Measurements from ENCODE around the gene CPNE2. TPM values are rescaled to one million over a fixed set of nuclear protein-coding genes. Genes with fewer than 3 reads are reported as not detected.

CPNE2 gene
- total and polyA plus RNA-seq, 10 of the 15 experiments (the other 5 are each of a cell fraction or from before 2014, with no cell fraction given), result 3.1 to 22.1 (median 9.9) TPM

DNA sequence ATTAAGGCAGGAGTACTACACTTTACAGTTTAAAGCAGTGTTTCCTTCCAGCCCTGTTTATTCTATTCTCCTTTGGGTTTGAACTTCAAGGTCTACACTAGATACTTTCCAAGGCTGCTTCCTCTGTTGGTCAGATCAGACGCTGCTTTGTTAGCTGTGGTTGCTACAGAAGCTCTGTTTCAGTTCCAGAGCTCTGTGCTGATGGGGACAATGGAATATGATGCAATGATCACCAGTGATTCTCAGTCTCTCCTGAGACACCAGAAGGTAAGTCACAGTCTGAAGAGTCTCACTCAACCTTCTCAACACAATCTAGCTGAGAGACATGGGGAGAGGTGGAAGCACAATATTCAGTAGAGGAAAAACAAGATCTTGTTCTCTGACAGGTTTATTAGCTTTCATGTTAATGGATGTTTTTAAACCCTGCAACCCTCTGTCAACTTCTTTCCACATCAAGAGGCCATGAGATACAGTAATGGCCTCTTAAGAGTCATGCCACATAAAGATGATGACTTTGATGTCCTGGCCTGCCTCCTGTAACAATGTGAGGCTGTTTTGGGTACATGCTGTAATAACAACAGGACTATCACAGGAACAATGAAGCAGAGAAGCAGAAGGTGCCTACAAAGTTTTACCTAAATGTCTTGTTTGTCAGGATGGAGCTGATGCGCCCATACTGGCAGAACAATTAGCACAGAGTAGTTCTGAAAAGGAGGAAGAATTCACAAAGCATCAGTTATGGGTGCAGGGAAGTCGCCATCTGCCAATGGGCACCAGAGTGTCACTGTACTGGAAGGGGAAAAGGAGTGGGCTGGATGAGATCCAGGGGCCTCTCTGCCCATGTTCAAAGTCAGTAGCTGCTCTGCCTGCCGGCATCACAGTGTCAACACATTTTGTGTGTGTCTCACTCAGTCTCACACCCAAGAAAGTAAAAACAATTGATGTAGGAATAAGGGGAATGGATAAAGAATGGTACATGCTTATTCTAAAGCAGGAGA, 60.0 kb downstream of the CPNE2 start (continued):
- TF ChIP-seq, protein P1, sequence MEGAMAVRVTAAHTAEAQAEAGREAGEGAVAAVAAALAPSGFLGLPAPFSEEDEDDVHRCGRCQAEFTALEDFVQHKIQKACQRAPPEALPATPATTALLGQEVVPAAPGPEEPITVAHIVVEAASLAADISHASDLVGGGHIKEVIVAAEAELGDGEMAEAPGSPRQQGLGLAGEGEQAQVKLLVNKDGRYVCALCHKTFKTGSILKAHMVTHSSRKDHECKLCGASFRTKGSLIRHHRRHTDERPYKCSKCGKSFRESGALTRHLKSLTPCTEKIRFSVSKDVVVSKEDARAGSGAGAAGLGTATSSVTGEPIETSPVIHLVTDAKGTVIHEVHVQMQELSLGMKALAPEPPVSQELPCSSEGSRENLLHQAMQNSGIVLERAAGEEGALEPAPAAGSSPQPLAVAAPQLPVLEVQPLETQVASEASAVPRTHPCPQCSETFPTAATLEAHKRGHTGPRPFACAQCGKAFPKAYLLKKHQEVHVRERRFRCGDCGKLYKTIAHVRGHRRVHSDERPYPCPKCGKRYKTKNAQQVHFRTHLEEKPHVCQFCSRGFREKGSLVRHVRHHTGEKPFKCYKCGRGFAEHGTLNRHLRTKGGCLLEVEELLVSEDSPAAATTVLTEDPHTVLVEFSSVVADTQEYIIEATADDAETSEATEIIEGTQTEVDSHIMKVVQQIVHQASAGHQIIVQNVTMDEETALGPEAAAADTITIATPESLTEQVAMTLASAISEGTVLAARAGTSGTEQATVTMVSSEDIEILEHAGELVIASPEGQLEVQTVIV (IDR thresholded peaks at IDR 0.05; ENCODE audit: borderline replicate concordance, partially characterized antibody), result no peak

DNA sequence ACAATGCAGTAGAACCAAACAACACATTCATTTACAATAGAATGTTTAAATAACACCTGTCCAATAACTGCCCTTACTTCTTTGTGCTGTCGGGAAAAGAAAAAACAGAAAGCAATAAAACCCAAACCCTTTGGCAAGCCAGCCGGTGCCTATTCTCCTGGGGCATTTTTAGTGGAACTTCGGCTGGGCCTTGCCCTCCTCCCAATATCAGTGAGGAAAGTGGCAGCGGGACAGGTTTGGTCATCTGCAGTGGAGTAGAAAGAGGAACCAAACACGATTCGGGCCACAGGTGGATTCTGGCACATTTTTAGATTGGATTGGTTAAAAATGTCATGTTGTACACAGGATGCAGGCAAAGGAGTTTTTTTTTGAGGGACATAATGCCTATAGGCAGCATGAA, 61.5 kb downstream of the CPNE2 start:
- DNase-seq (ENCODE audit: low read depth, low spot score) (no peak), FAIRE-seq (no peak), ATAC-seq (no peak)
- POLR2A ChIA-PET, result no interaction called here
- TF ChIP-seq MYC (IDR thresholded peaks at IDR 0.05; ENCODE audit: insufficient read depth, insufficient read length, insufficient replicate concordance, low read length, severe bottlenecking) (no peak), NR2C1 (IDR thresholded peaks at IDR 0.05) (no peak), RELA (IDR thresholded peaks at IDR 0.05; ENCODE audit: borderline replicate concordance, partially characterized antibody) (no peak), GABPA (IDR thresholded peaks at IDR 0.05; ENCODE audit: low read depth) (no peak), SREBF2 (IDR thresholded peaks at IDR 0.05; ENCODE audit: low read length) (no peak), NR2F1 (conservative IDR thresholded peaks at IDR 0.05) (no peak), RAD21 (IDR thresholded peaks at IDR 0.05; ENCODE audit: insufficient read depth, low read depth, low read length) (no peak), IRF3 (IDR thresholded peaks at IDR 0.05) (no peak), SPI1 (IDR thresholded peaks at IDR 0.05; ENCODE audit: borderline replicate concordance, insufficient read depth, low read depth, low read length) (no peak), BCL11A (IDR thresholded peaks at IDR 0.05; ENCODE audit: low read depth, low read length) (no peak), STAT1 (conservative IDR thresholded peaks at IDR 0.05) (no peak), GATAD2B (conservative IDR thresholded peaks at IDR 0.05; ENCODE audit: low read depth) (no peak), STAT3 (IDR thresholded peaks at IDR 0.05; ENCODE audit: low read depth, low read length) (no peak)
- TF ChIP-seq, protein P2, sequence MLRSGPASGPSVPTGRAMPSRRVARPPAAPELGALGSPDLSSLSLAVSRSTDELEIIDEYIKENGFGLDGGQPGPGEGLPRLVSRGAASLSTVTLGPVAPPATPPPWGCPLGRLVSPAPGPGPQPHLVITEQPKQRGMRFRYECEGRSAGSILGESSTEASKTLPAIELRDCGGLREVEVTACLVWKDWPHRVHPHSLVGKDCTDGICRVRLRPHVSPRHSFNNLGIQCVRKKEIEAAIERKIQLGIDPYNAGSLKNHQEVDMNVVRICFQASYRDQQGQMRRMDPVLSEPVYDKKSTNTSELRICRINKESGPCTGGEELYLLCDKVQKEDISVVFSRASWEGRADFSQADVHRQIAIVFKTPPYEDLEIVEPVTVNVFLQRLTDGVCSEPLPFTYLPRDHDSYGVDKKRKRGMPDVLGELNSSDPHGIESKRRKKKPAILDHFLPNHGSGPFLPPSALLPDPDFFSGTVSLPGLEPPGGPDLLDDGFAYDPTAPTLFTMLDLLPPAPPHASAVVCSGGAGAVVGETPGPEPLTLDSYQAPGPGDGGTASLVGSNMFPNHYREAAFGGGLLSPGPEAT (IDR thresholded peaks at IDR 0.05; ENCODE audit: low read depth), result no peak
- no peak overlapping the region for H3K4me2 ChIP-seq (ENCODE audit: control insufficient read depth, insufficient read depth)
- no peaks in the 10 kb centered on the region for H3K4me1 ChIP-seq (ENCODE audit: control insufficient read depth, insufficient read depth, low read length)
- H3K4me3 ChIP-seq, result no peak overlapping the region
- peaks cover 15 to 34% of the 10 kb centered on the region in 2 experiments for H3K36me3 ChIP-seq (ENCODE audit: control insufficient read depth in 2 of 2, insufficient read depth in 2 of 2, low read length in 1 of 2)
- WGBS (ENCODE audit: insufficient coverage, insufficient replicate concordance, low lambda C conversion rate, missing lambda C conversion rate), result 97% methylated on average over 6 of the region's 6 CpGs
- H3K79me2 ChIP-seq (ENCODE audit: control insufficient read depth, insufficient read depth, low read length), result no peaks in the 10 kb centered on the region
- BruUV-seq (replicated peaks), result TSS peak; percentile 60
- intact Hi-C loops (cut with micrococcal nuclease; ENCODE audit: unreplicated experiment), result no loop called here
- H3K27ac ChIP-seq (ENCODE audit: control insufficient read depth, insufficient read depth), result no peak overlapping the region
- SMC1A ChIA-PET (ENCODE audit: uncharacterized antibody, unreplicated experiment), result interaction anchor here (1.1 kb wide), 1 partner anchor 13 kb away, joined by 3 read pairs; no protein-coding TSS in a partner anchor
- in situ Hi-C loops (cut with MboI), result no loop called here
- no peak overlapping the region for H2AFZ ChIP-seq (ENCODE audit: control insufficient read depth, low read depth, low read length)
- H3K9me3 ChIP-seq (replicated peaks; ENCODE audit: control insufficient read depth, insufficient read depth, low read length), result no peaks in the 10 kb centered on the region
- RAD21 ChIA-PET (ENCODE audit: unreplicated experiment), result no interaction called here
- CTCF ChIA-PET, result no interaction called here
- no peaks in the 10 kb centered on the region for H4K20me1 ChIP-seq (ENCODE audit: control insufficient read depth, insufficient read depth)
- H3K9ac ChIP-seq (ENCODE audit: control insufficient read depth, insufficient read depth, low read length), result no peak overlapping the region
- no peaks in the 10 kb centered on the region for H3K27me3 ChIP-seq (replicated peaks in 1 of 2; ENCODE audit: control insufficient read depth in 2 of 2, insufficient read depth in 2 of 2, low read length in 1 of 2)
